ENCODE results near the gene C16orf54. TPM values are rescaled to one million over a fixed set of nuclear protein-coding genes. Genes with fewer than 3 reads are reported as not detected.
"Not testable (repeated sequence)": the region's sequence is repeated elsewhere in the genome, so short reads cannot be mapped to it uniquely, and the experiment has no call there.

Gene C16orf54
- polyA plus RNA-seq, 2 donors, result 0.33 to 0.55 TPM

- 83 to 85% methylated on average over 5 of the region's 5 CpGs for whole genome bisulfite sequencing, 2 donors
Measured at GRCh38 chr16:29701214-29701555, 44.6 kb downstream of the C16orf54 start.

GRCh38 chr16:29700253-29700987 lies 45.4 kb downstream of the C16orf54 start:
- Histone ChIP-seq H3K9me3 (ENCODE audit: control insufficient read depth in 2 of 2, insufficient read depth in 1 of 2, low read depth in 1 of 2, low read length in 1 of 2) (no peaks in the 10 kb centered on the region), H3K36me3 (ENCODE audit: control insufficient read depth in 2 of 2, insufficient read depth in 2 of 2, low read length in 1 of 2) (no peaks in the 10 kb centered on the region), H3K27me3 (ENCODE audit: control insufficient read depth in 1 of 2, insufficient read depth in 2 of 2, low read length in 2 of 2) (no peaks in the 10 kb centered on the region), H3K27ac (ENCODE audit: low read depth in 2 of 2, low read length in 1 of 2) (no peak overlapping the region), H3K4me1 (ENCODE audit: control insufficient read depth in 2 of 2, insufficient read depth in 2 of 2, low read length in 1 of 2) (no peaks in the 10 kb centered on the region), H3K4me3 (ENCODE audit: low read depth in 1 of 2, low read length in 2 of 2) (no peak overlapping the region)
- 13 to 16% methylated on average over 14 of the region's 14 CpGs for WGBS, 2 donors

More at GRCh38 chr16:29701214-29701555, 44.6 kb downstream of the C16orf54 start:
- H3K27ac ChIP-seq (ENCODE audit: low read depth in 2 of 2, low read length in 1 of 2), result no peak overlapping the region
- no peaks in the 10 kb centered on the region for H3K36me3 ChIP-seq (ENCODE audit: control insufficient read depth in 2 of 2, insufficient read depth in 2 of 2, low read length in 1 of 2)
- no peak overlapping the region for H3K4me3 ChIP-seq (ENCODE audit: low read depth in 1 of 2, low read length in 2 of 2)
- no peaks in the 10 kb centered on the region for H3K4me1 ChIP-seq (ENCODE audit: control insufficient read depth in 2 of 2, insufficient read depth in 2 of 2, low read length in 1 of 2)
- no peaks in the 10 kb centered on the region for H3K27me3 ChIP-seq (ENCODE audit: control insufficient read depth in 1 of 2, insufficient read depth in 2 of 2, low read length in 2 of 2)
- H3K9me3 ChIP-seq (ENCODE audit: control insufficient read depth in 2 of 2, insufficient read depth in 1 of 2, low read depth in 1 of 2, low read length in 1 of 2), result no peaks in the 10 kb centered on the region

DNA sequence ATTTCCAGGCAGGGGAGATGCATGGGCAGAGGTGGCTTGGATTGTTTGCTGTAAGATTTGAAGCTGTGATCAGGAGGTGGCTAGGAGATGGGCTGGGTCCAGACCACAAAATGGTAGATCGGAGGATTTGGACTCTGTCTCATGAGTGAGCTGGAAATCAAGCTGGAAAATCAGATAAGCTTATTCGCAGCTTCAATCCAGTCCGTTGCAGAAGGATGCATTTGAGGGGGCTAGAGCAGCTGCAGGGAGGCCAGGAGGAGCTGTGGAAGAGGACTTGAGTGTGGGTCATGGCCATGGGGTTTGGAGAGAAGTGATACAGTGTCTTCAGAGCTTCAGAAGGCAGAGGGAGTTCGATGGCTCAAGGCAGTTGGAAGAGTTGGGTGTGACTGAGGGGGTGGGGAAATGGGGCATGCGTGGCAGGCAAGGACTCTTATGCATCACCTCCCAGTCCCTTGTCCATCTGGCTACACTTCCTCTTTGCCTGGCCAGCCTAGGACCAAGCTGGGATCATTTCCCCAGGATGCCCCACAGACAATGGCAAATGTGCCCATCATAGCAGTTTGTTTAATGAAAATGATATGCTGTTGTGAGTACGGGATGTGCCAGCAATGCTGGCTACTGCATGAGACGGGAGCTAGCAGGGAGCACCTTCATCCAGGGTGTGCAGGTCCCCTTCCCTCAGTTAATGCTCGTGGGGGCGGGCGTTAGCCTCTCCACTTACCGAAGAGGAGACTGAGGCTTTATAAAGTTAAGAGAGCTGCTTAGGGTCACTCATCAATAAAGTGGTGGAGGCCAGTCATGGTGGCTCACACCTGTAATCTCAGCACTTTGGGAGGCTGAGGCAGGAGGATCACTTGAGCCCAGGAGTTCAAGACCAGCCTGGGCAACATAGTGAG lies 46.2 kb downstream of the C16orf54 start:
- H3K9me3 ChIP-seq (ENCODE audit: control insufficient read depth in 2 of 2, insufficient read depth in 1 of 2, low read depth in 1 of 2, low read length in 1 of 2), result no peaks in the 10 kb centered on the region
- no peak overlapping the region for H3K27ac ChIP-seq (ENCODE audit: low read depth in 2 of 2, low read length in 1 of 2)
- H3K27me3 ChIP-seq (ENCODE audit: control insufficient read depth in 1 of 2, insufficient read depth in 2 of 2, low read length in 2 of 2), result no peaks in the 10 kb centered on the region
- no peak overlapping the region for H3K4me3 ChIP-seq (ENCODE audit: low read depth in 1 of 2, low read length in 2 of 2)
- no peaks in the 10 kb centered on the region for H3K4me1 ChIP-seq (ENCODE audit: control insufficient read depth in 2 of 2, insufficient read depth in 2 of 2, low read length in 1 of 2)
- 71% methylated on average over 11 of the region's 11 CpGs for WGBS, 2 donors
- no peaks in the 10 kb centered on the region for H3K36me3 ChIP-seq (ENCODE audit: control insufficient read depth in 2 of 2, insufficient read depth in 2 of 2, low read length in 1 of 2)

GRCh38 chr16:29698484-29699323 lies 47.1 kb downstream of the C16orf54 start:
- H3K9me3 ChIP-seq (ENCODE audit: control insufficient read depth in 2 of 2, insufficient read depth in 1 of 2, low read depth in 1 of 2, low read length in 1 of 2), result no peaks in the 10 kb centered on the region
- H3K27me3 ChIP-seq (ENCODE audit: control insufficient read depth in 1 of 2, insufficient read depth in 2 of 2, low read length in 2 of 2), result no peaks in the 10 kb centered on the region
- H3K36me3 ChIP-seq (ENCODE audit: control insufficient read depth in 2 of 2, insufficient read depth in 2 of 2, low read length in 1 of 2), result no peaks in the 10 kb centered on the region
- 90 to 91% methylated on average over 17 of the region's 17 CpGs for WGBS, 2 donors
- no peaks in the 10 kb centered on the region for H3K4me1 ChIP-seq (ENCODE audit: control insufficient read depth in 2 of 2, insufficient read depth in 2 of 2, low read length in 1 of 2)
- no peak overlapping the region for H3K27ac ChIP-seq (ENCODE audit: low read depth in 2 of 2, low read length in 1 of 2)
- H3K4me3 ChIP-seq (ENCODE audit: low read depth in 1 of 2, low read length in 2 of 2), result no peak overlapping the region

DNA sequence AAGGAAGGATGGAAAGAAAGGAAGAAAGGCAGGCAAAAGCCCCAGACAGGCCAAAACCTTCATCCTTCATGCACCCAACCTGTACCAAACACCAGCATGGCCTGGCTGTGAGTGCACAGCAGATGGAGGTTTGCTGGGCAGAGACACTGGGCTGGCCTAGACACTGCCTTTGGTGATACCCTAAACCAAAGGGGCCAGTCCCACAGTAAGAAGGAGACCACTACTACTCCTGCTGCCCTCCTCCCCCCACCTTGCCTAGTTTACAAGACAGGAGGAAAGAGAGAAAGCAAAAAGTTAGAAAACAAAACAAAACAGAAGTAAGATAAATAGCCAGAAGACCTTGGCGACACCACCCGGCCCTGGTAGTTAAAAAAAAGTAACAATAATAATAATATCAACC lies 47.7 kb downstream of the C16orf54 start:
- H3K4me3 ChIP-seq (ENCODE audit: low read depth in 1 of 2, low read length in 2 of 2), result no peak overlapping the region
- WGBS, 2 donors, result 75 to 89% methylated on average over 2 of the region's 2 CpGs
- no peak overlapping the region for H3K27ac ChIP-seq (ENCODE audit: low read depth in 2 of 2, low read length in 1 of 2)
- H3K9me3 ChIP-seq (ENCODE audit: control insufficient read depth in 2 of 2, insufficient read depth in 1 of 2, low read depth in 1 of 2, low read length in 1 of 2), result no peaks in the 10 kb centered on the region
- H3K4me1 ChIP-seq (ENCODE audit: control insufficient read depth in 2 of 2, insufficient read depth in 2 of 2, low read length in 1 of 2), result no peaks in the 10 kb centered on the region
- no peaks in the 10 kb centered on the region for H3K27me3 ChIP-seq (ENCODE audit: control insufficient read depth in 1 of 2, insufficient read depth in 2 of 2, low read length in 2 of 2)
- H3K36me3 ChIP-seq (ENCODE audit: control insufficient read depth in 2 of 2, insufficient read depth in 2 of 2, low read length in 1 of 2), result no peaks in the 10 kb centered on the region

DNA sequence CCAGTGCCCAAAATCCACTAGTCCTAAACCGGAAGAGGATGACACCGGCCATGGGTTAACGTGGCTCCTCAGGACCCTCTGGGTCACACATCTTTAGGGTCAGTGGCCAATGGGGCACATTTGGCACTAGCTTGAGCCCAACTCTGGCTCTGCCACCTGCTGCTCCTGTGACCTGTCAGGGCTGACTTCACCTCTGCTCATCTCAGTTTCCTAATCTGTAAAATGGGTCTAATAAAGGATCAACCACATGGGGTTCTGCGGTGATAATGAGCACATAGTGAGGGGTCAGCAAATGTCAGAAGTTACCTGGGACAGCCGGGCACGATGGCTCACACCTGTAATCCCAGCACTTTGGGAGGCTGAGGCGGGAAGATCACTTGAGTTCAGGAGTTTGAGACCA lies 48.4 kb downstream of the C16orf54 start:
- Histone ChIP-seq H3K4me3 (ENCODE audit: low read depth in 1 of 2, low read length in 2 of 2) (no peak overlapping the region), H3K27me3 (ENCODE audit: control insufficient read depth in 1 of 2, insufficient read depth in 2 of 2, low read length in 2 of 2) (no peaks in the 10 kb centered on the region), H3K4me1 (ENCODE audit: control insufficient read depth in 2 of 2, insufficient read depth in 2 of 2, low read length in 1 of 2) (no peaks in the 10 kb centered on the region), H3K36me3 (ENCODE audit: control insufficient read depth in 2 of 2, insufficient read depth in 2 of 2, low read length in 1 of 2) (no peaks in the 10 kb centered on the region), H3K9me3 (ENCODE audit: control insufficient read depth in 2 of 2, insufficient read depth in 1 of 2, low read depth in 1 of 2, low read length in 1 of 2) (no peaks in the 10 kb centered on the region), H3K27ac (ENCODE audit: low read depth in 2 of 2, low read length in 1 of 2) (no peak overlapping the region)
- WGBS, 2 donors, result 92 to 95% methylated on average over 7 of the region's 7 CpGs

GRCh38 chr16:29696881-29697331 lies 48.9 kb downstream of the C16orf54 start:
- Histone ChIP-seq H3K9me3 (ENCODE audit: control insufficient read depth in 2 of 2, insufficient read depth in 1 of 2, low read depth in 1 of 2, low read length in 1 of 2) (no peaks in the 10 kb centered on the region), H3K27ac (ENCODE audit: low read depth in 2 of 2, low read length in 1 of 2) (no peak overlapping the region), H3K27me3 (ENCODE audit: control insufficient read depth in 1 of 2, insufficient read depth in 2 of 2, low read length in 2 of 2) (no peaks in the 10 kb centered on the region), H3K4me3 (ENCODE audit: low read depth in 1 of 2, low read length in 2 of 2) (no peak overlapping the region), H3K36me3 (ENCODE audit: control insufficient read depth in 2 of 2, insufficient read depth in 2 of 2, low read length in 1 of 2) (no peaks in the 10 kb centered on the region), H3K4me1 (ENCODE audit: control insufficient read depth in 2 of 2, insufficient read depth in 2 of 2, low read length in 1 of 2) (no peaks in the 10 kb centered on the region)
- WGBS, 2 donors, result 94 to 95% methylated on average over 21 of the region's 21 CpGs

GRCh38 chr16:29695675-29696074 lies 50.1 kb downstream of the C16orf54 start:
- not testable (repeated sequence) for H3K9me3 ChIP-seq (ENCODE audit: control insufficient read depth in 2 of 2, insufficient read depth in 1 of 2, low read depth in 1 of 2, low read length in 1 of 2); H3K27me3 ChIP-seq (ENCODE audit: control insufficient read depth in 1 of 2, insufficient read depth in 2 of 2, low read length in 2 of 2); H3K36me3 ChIP-seq (ENCODE audit: control insufficient read depth in 2 of 2, insufficient read depth in 2 of 2, low read length in 1 of 2); H3K4me3 ChIP-seq (ENCODE audit: low read depth in 1 of 2, low read length in 2 of 2); H3K4me1 ChIP-seq (ENCODE audit: control insufficient read depth in 2 of 2, insufficient read depth in 2 of 2, low read length in 1 of 2); H3K27ac ChIP-seq (ENCODE audit: low read depth in 2 of 2, low read length in 1 of 2)
- WGBS, 2 donors, result 91 to 93% methylated on average over 3 of the region's 3 CpGs

DNA sequence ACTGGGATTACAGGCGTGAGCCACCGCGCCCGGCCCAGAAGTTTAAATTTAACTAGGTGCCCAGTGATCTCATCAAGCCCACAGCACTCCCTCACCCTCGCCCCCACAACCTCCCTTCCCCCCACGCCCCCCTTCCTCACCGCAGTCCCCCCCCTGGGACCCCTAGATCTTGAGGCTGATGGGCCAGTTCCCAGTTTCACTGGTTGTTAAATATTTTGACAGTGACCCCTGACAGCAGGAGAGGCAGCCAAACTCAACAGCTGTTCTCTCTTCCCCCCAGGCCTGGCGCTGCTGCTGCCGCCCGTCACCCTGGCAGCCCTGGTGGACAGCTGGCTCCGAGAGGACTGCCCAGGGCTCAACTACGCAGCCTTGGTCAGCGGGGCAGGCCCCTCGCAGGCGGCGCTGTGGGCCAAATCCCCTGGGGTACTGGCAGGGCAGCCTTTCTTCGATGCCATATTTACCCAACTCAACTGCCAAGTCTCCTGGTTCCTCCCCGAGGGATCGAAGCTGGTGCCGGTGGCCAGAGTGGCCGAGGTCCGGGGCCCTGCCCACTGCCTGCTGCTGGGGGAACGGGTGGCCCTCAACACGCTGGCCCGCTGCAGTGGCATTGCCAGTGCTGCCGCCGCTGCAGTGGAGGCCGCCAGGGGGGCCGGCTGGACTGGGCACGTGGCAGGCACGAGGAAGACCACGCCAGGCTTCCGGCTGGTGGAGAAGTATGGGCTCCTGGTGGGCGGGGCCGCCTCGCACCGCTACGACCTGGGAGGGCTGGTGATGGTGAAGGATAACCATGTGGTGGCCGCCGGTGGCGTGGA lies 51.2 kb downstream of the C16orf54 start:
- Histone ChIP-seq H3K27me3 (ENCODE audit: control insufficient read depth in 1 of 2, insufficient read depth in 2 of 2, low read length in 2 of 2) (no peaks in the 10 kb centered on the region), H3K9me3 (ENCODE audit: control insufficient read depth in 2 of 2, insufficient read depth in 1 of 2, low read depth in 1 of 2, low read length in 1 of 2) (no peaks in the 10 kb centered on the region), H3K36me3 (ENCODE audit: control insufficient read depth in 2 of 2, insufficient read depth in 2 of 2, low read length in 1 of 2) (no peaks in the 10 kb centered on the region), H3K4me1 (ENCODE audit: control insufficient read depth in 2 of 2, insufficient read depth in 2 of 2, low read length in 1 of 2) (no peaks in the 10 kb centered on the region), H3K4me3 (ENCODE audit: low read depth in 1 of 2, low read length in 2 of 2) (no peak overlapping the region), H3K27ac (ENCODE audit: low read depth in 2 of 2, low read length in 1 of 2) (no peak overlapping the region)
- 68 to 83% methylated on average over 33 to 41 of the region's 41 CpGs for WGBS, 2 donors

All from esophagus (tissue), 2 donors.